HG03457 (cell line): ENCODE measurements around the gene SEMA3A.

Experiments used
- ATAC-seq: cut with Tn5 transposase; IDR thresholded peaks from one replicate; pipeline ENCODE4 v1.9.1; 2021; ENCODE audit warnings: moderate number of reproducible peaks; ENCODE audit not compliant: unreplicated experiment

The SEMA3A gene

DNA sequence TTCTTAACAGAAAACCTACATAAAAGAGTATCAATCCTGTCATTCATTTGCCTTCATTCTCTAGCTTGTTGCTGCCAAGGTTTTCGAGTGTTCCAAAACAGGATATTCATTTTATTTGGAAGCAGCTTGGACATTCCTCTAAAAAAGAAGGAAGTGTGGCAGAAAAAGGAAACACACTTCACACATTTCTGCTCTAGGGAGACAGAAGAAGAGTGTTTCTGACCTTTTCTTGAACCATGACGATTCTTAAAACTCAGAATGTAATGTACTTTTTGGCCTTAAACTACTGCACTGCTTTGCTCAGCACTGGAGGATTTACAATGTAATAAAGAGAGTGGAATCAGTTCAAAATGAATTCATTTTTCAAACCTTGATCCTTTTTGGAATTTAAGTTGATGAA lies 81.3 kb downstream of the SEMA3A start:
- no peak for ATAC-seq

DNA sequence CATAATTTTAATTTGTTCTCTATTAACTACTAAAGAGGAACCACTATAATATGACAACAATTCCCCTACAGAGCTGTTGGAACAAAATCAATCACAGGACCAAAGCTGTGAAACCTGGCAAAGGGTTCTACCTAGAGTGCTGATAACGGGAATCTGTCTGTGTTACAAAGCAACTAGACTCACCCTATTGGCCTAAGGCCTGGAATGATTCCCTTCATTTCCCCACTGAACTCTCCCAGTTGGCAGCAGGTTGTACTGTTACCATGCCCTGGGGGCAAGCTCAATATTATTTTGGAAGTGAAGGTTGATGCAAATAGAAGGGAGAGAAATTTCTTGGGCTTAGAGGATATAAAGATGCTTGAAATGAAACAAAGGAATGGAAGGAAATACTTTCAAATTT lies 81.8 kb downstream of the SEMA3A start:
- ATAC-seq: no peak

DNA sequence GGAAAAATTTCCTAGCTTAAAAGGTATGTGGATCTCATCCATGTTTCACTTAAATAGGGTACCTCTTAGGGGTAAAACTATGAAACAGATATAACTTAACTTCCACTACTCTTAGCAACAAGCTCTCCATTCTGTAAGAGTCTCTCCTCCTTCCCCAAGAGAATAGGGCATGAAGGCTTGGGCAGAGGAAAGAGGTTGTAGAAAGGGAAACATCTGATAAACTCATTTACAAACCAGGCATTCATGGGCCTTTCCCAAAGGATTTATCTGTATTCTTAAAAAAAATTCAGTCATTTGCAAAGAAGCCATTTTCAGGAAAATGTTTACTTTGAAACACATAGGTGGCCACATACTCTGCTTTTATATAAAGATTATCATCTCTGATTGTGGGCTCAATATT lies 82.7 kb downstream of the SEMA3A start:
- ATAC-seq: no peak

DNA sequence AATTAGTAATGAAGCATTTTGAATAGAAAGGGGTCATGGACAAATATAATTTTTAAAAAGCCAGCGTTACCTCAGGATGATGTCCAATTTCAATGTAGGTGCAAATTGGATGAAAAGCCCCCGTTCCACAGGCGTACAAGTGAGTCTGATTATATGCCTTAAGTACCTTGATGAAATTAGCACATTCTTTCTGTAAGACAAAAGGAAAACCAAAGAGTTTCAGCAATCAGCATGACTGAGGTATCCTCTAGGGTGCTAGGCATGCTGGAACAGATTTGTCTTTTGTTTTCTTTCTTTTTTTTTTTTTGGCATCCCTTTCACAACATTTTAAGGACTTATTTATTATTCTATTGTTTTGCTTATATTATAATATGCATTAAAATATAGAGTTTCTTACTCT lies 84.2 kb downstream of the SEMA3A start:
- no peak for ATAC-seq

DNA sequence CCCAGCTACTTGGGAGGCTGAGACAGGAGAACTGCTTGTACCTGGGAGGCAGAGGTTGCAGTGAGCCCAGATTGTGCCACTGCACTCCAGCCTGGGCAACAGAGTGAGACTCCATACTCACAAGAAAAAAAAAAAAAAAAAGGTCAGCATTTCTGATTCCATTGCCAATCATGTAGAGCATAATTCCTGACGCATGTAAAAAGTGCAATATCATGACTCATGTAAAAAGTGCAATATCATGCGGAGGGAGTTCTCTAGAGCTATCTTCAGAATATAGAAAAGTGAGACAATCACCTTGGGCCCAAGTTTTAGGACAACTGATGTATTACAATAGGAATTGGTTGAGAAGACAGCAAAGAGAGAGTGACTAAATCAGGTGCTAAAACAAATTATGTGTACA lies 85.8 kb downstream of the SEMA3A start:
- no peak for ATAC-seq

DNA sequence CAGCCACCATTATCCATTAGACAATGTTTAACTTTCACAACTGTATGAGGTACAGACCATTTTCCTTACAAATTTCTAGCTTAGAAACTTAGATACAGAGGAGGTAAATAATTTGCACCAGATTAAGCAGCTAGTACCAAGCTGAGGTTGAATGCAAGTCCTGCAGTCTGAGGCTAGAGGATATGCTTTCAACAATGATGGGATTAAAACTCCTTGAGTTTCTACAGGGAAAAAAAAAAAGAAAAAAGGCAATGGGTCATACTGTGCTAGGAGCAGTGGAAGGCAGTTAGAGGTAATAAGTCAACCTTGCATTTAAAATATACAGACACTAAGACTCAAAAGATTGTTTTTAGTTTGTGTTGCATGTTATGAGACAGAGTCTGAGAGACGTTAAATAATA lies 86.5 kb downstream of the SEMA3A start:
- ATAC-seq: no peak

DNA sequence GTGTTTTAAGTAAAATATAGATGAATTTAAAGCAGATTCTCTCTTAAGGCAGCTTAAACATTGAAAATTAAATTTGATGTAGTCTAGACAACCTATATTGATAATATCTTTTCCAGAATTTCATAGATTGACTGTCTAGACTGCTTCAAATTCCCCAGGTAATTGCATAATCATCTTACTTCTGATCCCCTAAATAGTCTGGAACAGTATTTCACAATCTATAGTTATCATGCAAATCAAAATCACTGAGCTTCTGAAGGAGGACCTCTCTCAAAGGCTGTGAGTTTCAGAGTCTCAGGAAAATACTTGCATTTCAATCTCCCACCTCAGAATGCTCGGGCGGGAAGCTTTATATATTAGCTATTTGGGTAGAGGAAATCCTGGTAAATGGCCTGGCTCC lies 87.3 kb downstream of the SEMA3A start:
- ATAC-seq: no peak

DNA sequence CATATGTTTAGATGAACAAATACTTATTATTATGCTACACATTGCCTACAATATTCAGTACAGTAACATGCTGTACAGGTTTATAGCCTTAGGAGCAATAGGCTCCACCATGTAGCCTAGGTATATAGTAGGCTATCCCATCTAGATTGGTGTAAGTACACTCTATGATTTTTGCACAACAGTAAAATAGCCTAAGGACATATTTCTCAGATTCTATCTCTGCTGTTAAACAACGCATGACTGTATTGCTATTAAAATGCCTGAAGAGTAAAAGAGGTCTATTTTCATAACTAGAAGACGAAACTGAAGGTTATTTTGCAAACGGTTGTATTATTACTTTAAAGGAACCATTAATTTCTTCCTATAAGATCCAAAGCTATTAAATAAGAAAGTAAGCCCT lies 88.3 kb downstream of the SEMA3A start:
- no peak for ATAC-seq

DNA sequence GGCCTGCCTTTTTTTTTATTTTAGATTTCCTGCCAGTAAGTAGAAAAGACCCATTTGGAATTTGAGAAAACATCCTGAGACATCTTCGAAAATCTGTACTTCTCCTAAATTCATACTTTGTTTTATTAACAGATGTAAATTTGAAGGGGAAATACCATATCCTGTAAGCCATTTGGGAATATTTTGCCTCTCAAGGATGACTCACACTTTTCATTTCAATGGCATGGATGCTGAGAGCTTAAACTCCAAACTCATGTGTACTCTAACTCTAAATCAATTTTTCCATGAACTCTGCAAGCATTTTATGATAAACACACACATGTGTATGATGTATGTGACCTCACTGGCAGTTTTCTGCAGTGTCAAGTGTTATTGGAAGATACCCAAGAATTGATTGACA lies 89.0 kb downstream of the SEMA3A start:
- ATAC-seq: no peak

DNA sequence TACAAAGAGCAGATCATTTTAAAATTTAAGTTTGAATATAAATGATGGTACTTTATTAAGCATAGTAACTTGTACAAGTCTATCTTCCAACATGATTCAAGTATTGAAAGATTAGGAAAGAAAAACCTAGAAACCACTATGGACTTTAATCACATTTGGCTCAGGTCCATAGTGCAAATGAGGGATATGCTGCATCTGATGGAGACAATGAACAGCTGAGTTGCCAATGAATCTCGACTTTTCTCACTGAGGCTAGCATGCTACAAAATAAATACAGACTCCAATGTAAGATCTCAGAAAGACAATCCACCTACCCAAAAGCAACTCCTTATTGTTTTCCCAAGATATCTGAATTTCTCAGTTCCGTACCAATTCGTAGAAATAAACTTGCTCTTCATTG lies 89.8 kb downstream of the SEMA3A start:
- no peak for ATAC-seq

DNA sequence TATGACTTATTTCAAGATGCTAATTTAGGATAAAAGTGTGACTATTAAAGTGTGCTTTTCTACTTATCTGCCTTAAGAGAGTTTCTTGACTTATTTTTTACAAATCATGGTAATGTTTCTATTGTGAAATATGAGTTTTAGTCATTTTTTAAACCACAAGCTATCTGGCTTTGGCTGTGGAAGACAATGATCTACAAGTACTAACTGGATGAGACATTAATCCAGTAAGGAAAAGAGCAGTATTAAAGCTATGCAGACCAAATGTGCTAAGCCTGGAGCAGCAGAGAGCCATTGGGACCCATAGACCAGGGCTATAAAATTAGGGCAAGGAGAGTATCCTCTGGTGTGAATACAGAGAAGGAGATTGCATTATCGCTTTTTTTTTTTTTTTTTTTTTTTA lies 92.4 kb downstream of the SEMA3A start:
- ATAC-seq: no peak

DNA sequence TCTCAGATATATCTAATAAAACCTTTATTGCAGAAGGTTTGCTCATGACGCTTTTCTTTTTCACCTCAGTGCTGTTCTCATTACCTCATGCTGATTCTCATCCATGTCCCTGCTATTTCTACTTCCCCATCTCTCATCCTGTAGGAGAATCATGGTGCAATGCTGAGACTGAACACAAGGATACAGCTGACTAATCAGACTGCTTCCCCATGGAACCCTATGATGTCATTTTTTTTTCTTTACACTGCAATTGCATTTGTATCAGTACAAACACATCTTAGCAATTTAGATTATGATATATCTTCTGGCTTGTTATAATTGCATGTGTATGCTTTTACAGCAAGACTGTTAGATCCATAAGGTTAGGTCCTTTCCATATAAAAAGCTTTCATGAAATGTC lies 93.7 kb downstream of the SEMA3A start:
- ATAC-seq: no peak

DNA sequence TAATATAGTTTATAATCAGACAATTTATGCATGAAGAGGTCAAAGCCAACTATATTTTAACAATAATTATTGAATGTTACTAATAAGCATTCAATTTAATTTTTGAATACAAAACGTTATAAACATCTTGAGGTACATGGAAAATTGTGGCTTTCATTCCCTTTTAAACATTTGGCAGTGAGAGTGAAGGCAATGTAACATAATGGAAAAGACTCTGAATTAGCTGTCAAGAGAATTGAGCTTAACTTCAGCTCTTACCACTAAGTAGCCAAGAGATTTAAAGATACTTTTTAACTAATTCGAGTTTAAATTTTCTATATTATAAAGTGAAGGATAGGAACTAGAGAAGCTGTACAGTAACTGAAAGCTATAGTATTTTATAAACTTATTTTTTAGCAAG lies 98.6 kb downstream of the SEMA3A start:
- no peak for ATAC-seq

DNA sequence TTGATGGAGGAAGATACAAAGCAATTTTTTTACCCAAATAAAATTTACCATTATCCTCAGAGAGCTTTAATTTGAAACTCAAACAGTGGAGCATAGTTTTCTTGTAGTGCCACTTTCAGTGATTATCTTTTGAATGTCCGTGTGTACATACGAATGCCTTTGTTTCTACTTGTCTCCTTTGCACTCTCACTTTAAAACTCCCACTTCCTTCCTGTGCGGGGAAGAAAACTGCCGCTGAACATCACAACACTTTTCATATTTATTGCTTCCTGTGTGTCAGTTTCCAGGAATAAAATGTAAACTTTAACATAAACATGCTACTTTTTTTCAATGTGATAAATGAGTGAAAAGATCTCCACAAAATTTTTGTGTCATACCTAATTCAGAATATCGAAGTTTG lies 102.4 kb downstream of the SEMA3A start:
- ATAC-seq: no peak

DNA sequence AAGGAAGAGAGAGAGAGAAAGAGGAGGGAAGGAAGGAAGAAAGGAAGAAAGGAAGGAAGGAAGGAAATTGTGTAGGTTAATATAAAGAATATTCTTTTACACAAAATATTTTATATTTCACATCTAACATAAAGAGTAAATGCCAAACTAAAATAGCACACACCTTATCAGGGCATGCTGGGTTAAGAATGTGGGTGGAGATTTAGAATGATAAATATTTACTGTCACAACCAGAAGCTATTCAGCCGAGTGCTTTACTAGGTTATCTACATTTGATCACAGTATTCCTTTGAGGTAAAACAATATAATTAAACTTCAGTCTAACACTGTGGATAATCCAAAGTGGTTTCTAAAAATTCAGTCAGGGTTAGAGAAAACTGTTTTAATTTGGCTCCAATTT lies 103.3 kb downstream of the SEMA3A start:
- no peak for ATAC-seq

DNA sequence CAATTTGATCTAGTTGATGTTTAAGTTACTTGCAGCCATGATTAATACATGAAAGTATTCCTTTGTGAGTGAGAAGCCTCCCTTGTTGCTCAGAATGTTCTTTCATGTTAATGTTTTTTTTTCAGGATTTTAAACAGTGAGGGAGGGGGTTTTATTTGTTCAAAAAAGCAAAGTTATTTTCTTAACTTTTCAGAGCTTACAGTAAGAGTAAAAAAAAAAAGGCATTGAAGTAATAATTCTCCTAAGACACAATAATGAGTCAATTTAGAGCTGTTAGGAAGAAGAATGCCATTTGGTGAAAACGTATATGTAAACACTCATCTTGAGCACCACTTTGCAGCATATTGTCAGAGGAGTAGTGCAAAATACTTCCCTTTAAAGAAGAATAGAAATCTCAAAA lies 105.8 kb downstream of the SEMA3A start:
- no peak for ATAC-seq

DNA sequence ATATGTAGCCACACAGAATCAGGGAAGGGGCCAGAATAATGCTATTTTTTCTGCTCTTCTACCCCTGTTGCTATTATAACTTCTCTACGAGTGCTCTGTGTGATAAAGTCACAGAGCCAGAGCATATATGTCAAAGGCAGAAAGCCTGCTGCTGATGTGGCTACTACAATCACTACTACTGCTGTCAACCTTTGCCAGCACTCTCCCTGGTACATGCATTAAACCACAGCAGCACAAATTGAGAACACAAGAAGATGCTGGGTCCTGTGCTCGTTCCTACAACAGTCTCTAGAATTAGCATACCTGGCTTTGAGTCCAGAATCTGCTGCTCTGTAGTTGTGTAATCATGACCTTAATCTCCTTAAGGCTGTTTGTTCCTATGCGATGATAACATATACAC lies 108.6 kb downstream of the SEMA3A start:
- no peak for ATAC-seq

DNA sequence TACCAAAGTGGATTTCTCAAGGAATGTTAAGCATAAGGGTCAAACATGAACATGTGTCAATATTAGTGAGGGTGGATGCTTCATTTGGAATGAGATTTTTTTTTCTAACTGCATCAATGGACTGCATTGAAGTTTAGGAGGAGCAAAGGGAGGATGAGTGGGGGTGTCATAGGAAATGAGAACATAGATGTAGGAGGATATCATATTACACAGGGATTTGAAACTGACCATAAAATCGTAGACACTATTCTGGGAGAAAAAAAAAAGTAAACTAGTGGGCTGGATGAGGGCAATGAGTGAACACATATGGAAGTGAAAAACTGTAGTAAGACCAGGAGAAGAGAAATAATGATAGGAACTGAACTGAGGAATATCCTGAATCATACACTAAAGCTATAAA lies 109.4 kb downstream of the SEMA3A start:
- no peak for ATAC-seq

DNA sequence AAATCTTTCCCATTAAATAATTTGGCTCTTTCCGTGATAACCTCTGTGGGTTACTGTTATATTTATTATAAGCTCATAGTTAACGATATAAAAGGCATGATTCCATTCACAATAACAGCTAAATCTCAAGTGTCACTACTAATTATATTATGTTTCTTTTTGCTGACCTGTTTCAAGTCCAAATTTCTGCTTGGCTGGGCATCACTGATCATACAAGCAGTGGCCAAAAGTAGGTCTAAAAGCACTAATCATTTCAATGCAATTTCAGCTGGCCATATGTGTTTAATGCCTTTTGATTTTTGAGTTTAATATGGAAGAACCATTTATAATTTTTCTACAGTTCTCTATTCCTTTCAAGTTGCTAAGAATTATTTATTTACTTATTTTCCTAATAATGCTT lies 110.7 kb downstream of the SEMA3A start:
- ATAC-seq: no peak

DNA sequence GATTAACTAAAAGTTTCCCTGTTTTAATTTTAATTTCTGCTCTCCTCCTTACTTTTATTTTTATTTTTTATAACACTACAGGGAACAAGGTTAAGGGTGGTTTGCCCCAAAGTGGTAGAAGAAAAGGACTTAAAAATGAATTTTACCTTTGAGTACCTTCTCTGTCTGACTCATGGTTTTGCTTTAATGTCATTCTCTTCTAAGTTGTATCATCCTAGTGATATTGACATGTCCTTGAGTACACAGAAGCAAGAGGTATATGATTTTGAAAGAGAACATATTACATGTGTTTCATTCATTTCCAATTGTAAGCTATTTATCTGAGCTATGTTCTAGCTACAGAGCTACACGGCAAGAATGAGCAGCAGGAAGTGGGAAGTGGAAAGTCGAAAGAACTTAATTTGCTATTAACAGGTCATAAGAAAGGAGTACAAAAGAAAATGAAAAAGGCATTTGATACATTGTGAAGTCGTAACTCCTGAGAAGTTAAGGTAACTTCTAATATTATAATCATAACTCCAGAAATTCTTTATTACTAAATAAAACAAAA lies 112.5 kb downstream of the SEMA3A start:
- no peak for ATAC-seq

DNA sequence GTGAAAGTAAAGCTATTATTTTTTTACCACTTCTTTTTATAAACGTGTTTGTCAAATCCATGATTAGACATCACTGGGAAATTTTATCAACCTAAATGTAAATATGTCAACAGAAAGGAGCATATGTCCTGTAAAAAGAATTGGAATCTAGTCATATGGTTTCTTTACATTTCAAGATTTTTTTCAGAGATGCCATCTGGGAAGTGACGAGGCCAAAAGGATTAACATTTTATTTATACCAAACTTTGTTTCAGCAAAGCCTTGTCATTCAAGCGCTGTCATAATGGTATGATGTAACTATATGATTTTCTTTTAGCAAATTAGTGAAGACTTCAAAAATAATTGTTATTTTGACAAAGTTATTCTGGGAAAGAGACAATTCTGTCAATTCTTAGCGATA lies 117.3 kb downstream of the SEMA3A start:
- ATAC-seq: no peak

DNA sequence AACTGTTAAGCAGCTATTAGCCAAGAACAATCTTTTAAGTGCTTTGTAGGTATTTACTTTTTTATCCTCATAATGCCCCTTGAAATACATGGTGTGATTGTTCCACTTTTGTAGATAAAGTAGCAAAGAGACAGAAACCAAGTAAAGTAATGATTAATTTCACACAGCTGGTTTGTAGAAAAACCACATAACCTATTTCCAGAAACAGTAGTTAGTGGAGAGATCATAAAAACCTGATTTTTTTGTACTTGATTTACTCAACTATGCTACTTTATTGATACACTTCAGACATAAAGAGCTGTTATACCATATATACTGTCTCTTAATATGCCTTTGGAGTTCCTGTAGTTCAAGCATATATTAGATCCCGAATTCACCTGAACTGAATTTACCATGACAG lies 118.4 kb downstream of the SEMA3A start:
- no peak for ATAC-seq

DNA sequence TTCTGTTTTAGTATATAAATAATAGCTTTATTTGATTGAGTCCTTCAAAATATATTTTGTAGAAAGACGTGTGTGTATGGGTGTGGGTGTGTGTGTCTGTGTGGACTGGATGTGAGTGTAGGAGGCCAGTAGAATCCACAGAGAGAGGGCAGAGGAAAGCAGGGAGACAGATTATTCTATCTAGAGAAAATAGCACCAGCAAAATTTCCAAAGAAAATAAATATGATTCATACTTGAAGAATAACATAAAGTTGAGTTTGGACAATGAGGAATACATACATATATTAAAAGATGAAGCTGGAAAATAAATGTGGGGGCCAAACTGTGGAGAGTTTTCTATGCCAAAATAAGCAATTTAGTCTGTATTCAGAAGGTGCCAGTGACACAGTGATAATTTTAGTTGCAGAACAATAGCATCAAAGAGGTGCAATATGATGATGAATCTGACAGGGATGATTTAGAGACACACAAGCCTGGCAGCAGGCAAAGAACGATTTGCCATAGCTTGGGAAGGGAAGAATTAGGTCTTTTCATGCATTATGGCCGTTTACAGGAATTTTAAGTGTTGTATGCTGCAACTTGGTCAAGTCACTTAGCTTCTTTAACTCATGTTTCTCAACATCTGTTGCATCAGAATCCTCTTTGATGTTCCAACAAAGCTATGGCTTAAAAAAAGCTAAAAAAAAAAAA lies 121.3 kb downstream of the SEMA3A start:
- no peak for ATAC-seq
